ACC112 (cell line): ENCODE measurements around the gene PTPN22.

Experiments
- H2AFZ ChIP-seq: fragments of 200-600 bp; sonication (generic); one replicate; pipeline ENCODE4 v1.6.0; 2017; ENCODE audit warnings: antibody characterized with exemption, low read length; ENCODE audit not compliant: unreplicated experiment
- H3K27ac ChIP-seq: fragments of 200-600 bp; sonication (generic); 2 replicates; pipeline ENCODE4 v1.5.1; 2014; ENCODE audit warnings: low read depth, mild to moderate bottlenecking, antibody characterized with exemption, low read length, moderate library complexity
- H3K27me3 ChIP-seq: fragments of 200-600 bp; sonication (generic); 2 replicates; pipeline ENCODE4 v1.6.1; 2014; ENCODE audit warnings: mild to moderate bottlenecking, antibody characterized with exemption, low read length, moderate library complexity, mixed read lengths; ENCODE audit not compliant: insufficient read depth
- H3K36me3 ChIP-seq: fragments of 200-600 bp; sonication (generic); 2 replicates; pipeline ENCODE4 v1.6.1; 2016; ENCODE audit warnings: mild to moderate bottlenecking, antibody characterized with exemption, low read length, moderate library complexity, mixed read lengths; ENCODE audit not compliant: insufficient read depth
- H3K4me1 ChIP-seq: fragments of 200-600 bp; sonication (generic); one replicate; pipeline ENCODE4 v1.6.1; 2016; ENCODE audit warnings: low read length, mixed read lengths; ENCODE audit not compliant: insufficient read depth, unreplicated experiment, control insufficient read depth
- H3K4me3 ChIP-seq: fragments of 200-600 bp; sonication (generic); 2 replicates; pipeline ENCODE4 v1.5.1; 2014; ENCODE audit warnings: mild to moderate bottlenecking, low read depth, low read length
- H3K79me2 ChIP-seq: fragments of 200-600 bp; sonication (generic); one replicate; pipeline ENCODE4 v1.6.0; 2016; ENCODE audit warnings: low read length; ENCODE audit not compliant: control insufficient read depth, unreplicated experiment, insufficient read depth

The PTPN22 gene

DNA sequence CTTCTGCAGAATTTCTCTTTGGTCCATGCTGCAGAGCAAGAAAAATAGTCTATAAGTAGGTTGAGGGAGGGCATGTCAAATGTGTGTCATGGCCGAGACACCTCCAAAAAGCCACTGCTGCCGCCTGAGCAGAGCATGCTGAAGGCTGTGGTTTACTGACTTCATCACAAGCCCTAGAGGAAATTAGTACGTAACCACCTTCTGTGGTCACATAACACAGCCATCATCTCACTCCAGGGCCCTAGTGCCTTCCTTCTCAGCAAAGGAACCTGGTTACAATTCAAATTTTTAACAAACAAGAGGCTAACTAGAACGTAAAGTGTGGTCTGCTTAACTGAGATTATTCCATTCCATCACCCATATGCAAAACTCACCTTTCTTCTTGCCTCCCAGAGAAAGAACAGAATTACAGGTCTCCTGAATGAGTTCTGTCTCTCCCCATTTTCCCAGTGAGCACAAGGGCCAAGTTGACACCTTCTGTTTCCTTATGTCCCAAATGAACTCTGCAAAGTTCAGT is at the start of gene PTPN22:
Gene PTPN22, minus strand, starts transcription at position 116 of the 517 bp plus-strand sequence.
- peak within 1 kb of the TSS; percentile 52 for H2AFZ ChIP-seq
- no peaks in the 10 kb centered on the region for H3K79me2 ChIP-seq
- no peak within 1 kb of the TSS for H3K27ac ChIP-seq
- H3K4me3 ChIP-seq = no peak within 1 kb of the TSS
- H3K27me3 ChIP-seq = no peaks in the 10 kb centered on the region
- H3K4me1 ChIP-seq = peaks cover 14% of the 10 kb centered on the region
- H3K36me3 ChIP-seq = no peaks in the 10 kb centered on the region

DNA sequence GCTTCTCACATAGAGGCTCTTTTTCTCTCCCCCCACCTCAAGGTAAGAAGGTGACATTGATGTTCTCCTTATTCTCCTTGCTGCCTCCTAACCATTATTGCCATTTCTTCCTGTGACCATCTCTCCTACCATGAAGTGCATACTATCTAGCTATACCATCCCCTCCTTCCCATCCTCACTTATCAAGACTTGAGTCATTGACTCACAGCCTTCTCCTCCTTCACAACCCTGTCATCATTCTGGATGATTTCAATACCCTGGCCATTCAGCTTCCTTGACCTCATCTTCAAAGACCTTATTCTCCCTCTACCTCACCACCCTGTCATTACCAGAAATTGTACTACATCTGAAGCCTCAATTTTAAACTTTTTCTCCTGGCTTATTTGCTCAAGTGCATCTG is 46.7 kb upstream of the PTPN22 start:
- Histone ChIP-seq H2AFZ (no peak overlapping the region), H3K36me3 (no peaks in the 10 kb centered on the region), H3K4me3 (no peak overlapping the region), H3K79me2 (no peaks in the 10 kb centered on the region), H3K27ac (no peak overlapping the region), H3K4me1 (peaks cover 7% of the 10 kb centered on the region), H3K27me3 (no peaks in the 10 kb centered on the region)

DNA sequence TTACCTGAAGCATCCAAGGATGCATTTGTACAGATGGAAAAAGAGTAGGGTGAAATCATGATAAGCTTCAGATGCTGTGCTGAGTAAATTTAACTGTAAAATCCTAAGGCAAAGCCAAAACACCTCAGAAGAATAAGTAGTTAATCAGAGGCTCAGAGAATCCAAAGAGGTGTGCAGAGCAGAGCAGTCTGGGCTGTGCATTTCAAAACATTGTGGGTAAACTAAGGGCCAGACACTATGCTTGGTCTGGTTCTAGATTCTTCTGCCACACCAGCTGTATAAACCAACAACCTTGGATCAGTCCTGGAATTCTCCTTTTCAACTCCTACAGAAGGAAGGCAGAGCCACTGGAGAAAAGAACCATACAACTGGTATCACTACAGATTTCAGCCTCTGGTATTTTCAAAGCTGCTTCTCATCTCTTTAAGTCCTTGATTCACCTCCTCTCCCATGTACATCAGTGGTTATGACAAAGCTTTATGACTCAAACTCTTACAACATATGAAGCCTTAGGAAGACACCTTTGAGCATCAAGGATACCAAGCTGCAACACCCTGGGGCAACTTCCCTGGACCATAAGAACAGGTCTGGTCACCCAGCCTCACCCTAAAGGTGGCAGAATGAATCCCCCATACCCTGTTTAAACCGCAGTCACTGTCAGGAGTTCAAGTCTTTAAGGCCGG is 46.0 kb upstream of the PTPN22 start:
- Histone ChIP-seq H3K79me2 (no peaks in the 10 kb centered on the region), H3K27ac (no peak overlapping the region), H3K36me3 (no peaks in the 10 kb centered on the region), H3K4me1 (peaks cover 14% of the 10 kb centered on the region), H2AFZ (no peak overlapping the region), H3K4me3 (no peak overlapping the region), H3K27me3 (no peaks in the 10 kb centered on the region)

DNA sequence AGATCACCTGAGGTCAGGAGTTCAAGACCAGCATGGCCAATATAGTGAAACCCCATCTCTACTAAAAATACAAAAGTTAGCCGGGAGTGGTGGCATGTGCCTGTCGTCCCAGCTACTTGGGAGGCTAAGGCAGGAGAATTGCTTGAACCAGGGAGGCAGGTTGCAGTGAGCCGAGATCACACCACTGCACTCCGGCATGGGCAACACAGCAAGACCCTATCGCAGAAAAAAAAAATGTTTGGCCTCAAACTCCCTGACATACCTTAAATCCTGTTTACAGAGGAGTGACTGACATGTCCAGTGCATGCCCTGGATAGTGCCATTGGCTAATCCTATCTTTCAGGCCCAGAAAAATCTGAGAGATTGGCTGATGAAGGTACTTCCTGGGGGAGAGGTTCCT is 45.5 kb upstream of the PTPN22 start:
- Histone ChIP-seq H3K27ac (no peak overlapping the region), H3K27me3 (no peaks in the 10 kb centered on the region), H3K4me3 (no peak overlapping the region), H3K36me3 (no peaks in the 10 kb centered on the region), H3K4me1 (peaks cover 17% of the 10 kb centered on the region), H3K79me2 (no peaks in the 10 kb centered on the region), H2AFZ (no peak overlapping the region)

DNA sequence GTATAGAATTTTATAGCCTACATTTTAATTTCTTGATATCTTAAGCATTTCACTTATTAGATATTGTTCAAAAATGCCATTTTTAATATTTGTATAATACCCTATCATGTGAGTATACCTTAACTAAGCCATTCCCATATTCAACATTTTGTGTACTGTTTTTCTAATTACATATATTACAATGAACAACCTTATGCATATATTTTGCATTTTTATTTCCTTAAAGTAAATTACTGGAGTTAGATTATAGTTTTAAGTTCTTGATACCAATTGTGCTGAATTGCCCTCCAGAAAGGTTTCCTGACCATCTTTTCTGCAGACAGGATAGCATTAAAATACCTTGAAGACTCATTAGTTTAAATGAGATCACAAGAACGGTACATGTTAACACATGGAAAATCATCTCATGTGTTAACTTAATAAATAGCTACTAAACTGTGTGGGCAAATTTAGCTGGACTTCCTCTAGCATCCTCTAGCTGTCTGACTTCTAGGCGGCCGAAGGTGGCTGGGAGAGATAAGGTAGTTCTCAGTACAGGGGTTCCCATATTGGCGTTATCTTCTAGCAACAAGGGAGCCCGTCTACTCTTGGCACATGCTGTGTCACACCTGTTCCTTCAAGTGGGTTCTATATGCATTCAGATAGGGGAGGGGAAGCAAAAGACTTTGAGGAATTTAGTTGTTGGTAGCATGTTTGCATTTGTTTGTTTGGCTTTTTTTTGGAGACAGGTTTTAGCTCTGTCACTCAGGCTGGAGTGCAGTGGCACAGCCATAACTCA is 42.6 kb upstream of the PTPN22 start:
- Histone ChIP-seq H3K4me1 (peaks cover 17% of the 10 kb centered on the region), H2AFZ (no peak overlapping the region), H3K4me3 (no peak overlapping the region), H3K27ac (no peak overlapping the region), H3K36me3 (peaks cover 8% of the 10 kb centered on the region), H3K27me3 (no peaks in the 10 kb centered on the region), H3K79me2 (no peaks in the 10 kb centered on the region)

DNA sequence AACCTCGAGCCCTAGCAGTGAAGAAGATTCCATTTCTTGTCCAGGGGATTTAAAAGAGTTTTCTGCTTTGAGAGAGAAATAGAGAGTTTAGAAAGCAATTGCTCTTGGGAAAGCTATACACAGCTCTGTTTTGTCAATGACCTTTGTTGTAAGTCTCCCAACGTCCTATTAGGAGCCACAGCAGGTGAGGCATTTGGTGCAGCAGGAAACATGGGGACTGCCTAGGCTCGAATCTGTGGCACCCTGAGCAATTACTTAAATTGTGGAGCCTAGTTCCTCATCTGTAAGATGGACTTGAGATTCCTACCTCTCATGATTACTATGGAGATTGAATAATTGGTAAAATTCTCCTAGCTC is 41.8 kb upstream of the PTPN22 start:
- no peak overlapping the region for H3K4me3 ChIP-seq
- H3K27ac ChIP-seq = peak overlapping the region; percentile 71
- H3K4me1 ChIP-seq = peaks cover 17% of the 10 kb centered on the region
- H3K79me2 ChIP-seq = no peaks in the 10 kb centered on the region
- H3K36me3 ChIP-seq = peaks cover 8% of the 10 kb centered on the region
- no peak overlapping the region for H2AFZ ChIP-seq
- H3K27me3 ChIP-seq = no peaks in the 10 kb centered on the region

DNA sequence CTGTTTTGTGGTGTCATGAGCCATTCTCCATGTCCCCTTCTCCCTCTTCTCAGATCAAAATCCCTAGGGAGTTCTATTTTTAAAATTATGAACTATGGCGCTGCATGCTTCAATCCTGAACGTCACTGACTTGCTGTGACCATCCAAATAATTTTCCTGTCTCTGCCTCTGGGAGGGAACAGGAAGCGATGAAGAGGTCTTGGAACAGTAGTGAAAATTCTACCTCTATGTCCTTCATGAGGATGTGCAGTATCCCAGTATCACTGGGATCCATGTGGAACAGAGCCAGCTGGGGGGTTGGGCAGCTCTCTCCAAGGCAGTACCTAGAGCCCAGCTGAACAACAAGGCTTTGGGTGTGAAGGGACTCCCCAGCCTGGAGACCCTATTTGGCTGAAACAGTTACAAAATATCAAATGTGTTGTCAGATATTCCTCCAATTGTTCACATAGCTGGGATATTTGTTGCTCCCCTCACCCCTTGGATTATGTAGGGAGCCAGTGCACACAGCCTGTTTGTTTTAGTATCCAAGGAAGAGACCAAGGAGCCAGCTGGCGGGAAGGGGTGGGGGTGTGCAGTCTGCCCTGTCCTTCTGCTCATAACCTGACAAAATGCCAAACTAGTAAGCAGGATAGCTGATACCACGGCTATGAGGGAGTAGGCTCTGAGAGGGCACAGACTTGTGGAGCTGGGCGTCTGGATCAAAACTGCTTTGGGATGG is 41.2 kb upstream of the PTPN22 start:
- H3K27ac ChIP-seq = peak overlapping the region; percentile 71
- no peaks in the 10 kb centered on the region for H3K27me3 ChIP-seq
- H3K79me2 ChIP-seq = no peaks in the 10 kb centered on the region
- peaks cover 8% of the 10 kb centered on the region for H3K36me3 ChIP-seq
- no peak overlapping the region for H2AFZ ChIP-seq
- H3K4me3 ChIP-seq = no peak overlapping the region
- H3K4me1 ChIP-seq = peaks cover 17% of the 10 kb centered on the region

DNA sequence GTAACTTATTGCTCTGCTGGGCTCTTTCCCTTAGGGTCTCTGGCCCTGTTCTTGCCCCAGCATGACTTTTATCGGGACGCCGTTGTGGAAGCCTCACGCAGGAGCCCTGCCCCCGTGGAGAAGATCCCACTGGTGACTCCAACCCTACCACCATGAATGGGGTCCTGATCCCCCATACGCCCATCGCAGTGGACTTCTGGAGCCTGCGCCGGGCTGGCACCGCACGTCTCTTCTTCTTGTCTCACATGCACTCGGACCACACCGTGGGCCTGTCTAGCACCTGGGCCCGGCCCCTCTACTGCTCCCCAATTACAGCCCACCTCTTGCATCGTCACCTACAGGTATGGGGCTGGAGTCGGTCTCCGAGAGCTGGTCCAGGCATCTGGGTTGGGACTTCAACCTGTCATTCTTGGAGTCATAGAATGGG is 33.9 kb upstream of the PTPN22 start:
- H2AFZ ChIP-seq = peak overlapping the region; percentile 95
- H3K36me3 ChIP-seq = no peaks in the 10 kb centered on the region; the same call in 1 of the 2 replicates
- H3K4me1 ChIP-seq = peaks cover 12% of the 10 kb centered on the region
- H3K79me2 ChIP-seq = peaks cover 35% of the 10 kb centered on the region
- H3K27me3 ChIP-seq = no peaks in the 10 kb centered on the region
- H3K27ac ChIP-seq = peak overlapping the region; percentile 67
- peak overlapping the region; percentile 95 for H3K4me3 ChIP-seq

DNA sequence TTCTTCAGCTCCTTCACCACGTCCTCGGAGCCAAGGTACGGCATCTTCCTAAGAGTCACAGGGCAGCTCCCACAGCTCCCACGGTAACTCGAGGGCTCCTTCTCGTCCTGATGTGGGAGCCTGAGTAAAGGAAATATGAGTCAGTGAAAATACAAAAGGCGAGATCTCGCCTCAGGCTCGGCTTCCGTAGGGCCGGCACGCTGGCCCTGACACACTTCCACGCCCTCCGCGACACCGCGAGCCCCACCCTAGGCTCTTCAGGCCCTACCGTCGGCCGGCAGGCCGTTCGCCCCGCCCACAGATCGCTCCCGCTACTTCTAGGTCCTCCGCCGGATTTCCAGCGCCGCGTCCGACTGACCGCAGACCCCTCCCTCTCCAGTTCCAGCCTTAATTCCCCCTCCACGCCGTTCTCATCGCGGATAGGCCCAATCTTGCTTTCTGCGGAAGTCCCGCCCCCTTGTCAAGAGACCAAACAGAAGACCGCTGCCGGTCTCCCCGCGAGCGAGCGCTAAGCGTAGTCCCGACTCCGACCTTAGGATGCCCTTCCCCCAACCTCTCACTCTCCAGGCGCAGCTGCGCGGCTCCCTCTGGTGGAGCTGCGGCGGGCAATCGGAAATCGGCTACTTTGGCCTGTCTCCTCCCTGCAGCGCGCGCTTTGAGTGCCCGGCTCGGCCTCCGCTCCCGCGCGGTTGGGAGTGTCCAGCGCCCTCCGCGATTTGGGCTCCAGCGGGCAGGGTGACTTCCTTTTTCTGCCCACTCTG is 33.3 kb upstream of the PTPN22 start, which contains the start of the genes AP4B1 and DCLRE1B:
Gene AP4B1, minus strand, starts transcription at position 126 of the 761 bp plus-strand sequence. Its CDS starts 82 bp downstream, at position 44.
Gene DCLRE1B, plus strand, starts transcription at position 653 of the 761 bp plus-strand sequence. CDS start 261 bp downstream, outside the sequence.
- Histone ChIP-seq H3K36me3 (no peaks in the 10 kb centered on the region; the same call in none of the 2 replicates), H3K4me3 (peak within 1 kb of the TSS; percentile 95), H3K79me2 (peaks cover 35% of the 10 kb centered on the region), H3K27ac (peak within 1 kb of the TSS; percentile 80), H3K27me3 (no peaks in the 10 kb centered on the region), H3K4me1 (peaks cover 12% of the 10 kb centered on the region), H2AFZ (peak within 1 kb of the TSS; percentile 95)

DNA sequence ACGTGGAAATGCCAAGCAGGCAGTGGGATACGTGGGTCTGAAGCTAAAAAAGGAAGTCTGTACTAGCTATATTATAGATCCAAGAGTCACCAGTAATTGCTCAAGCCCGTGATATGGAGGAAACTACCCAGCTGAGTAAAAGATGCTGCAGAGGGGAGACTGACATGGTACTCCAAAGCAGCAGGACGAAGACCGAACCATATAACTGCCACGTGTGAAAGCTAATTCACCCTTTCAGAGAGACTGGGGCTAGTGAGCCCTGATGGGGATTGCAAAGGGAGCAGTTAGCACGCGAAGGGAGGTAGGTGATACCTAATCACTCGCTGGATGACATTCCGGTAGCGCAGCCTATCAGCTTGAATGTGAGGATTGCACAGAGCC is 32.8 kb upstream of the PTPN22 start:
- no peaks in the 10 kb centered on the region for H3K27me3 ChIP-seq

More for the DNA sequence above, 32.8 kb upstream of the PTPN22 start:
- H3K4me1 ChIP-seq = peaks cover 12% of the 10 kb centered on the region
- H3K36me3 ChIP-seq = peaks cover 3% of the 10 kb centered on the region; the same call in 1 of the 2 replicates
- H2AFZ ChIP-seq = peak overlapping the region; percentile 52
- H3K27ac ChIP-seq = peak overlapping the region; percentile 80
- H3K79me2 ChIP-seq = peaks cover 35% of the 10 kb centered on the region
- H3K4me3 ChIP-seq = peak overlapping the region; percentile 95
